HG03159 (cell line): ENCODE data around the gene SAMD10.
"Not testable (repeated sequence)": the region's sequence is repeated elsewhere in the genome, so short reads cannot be mapped to it uniquely, and the experiment has no call there.

ENCODE experiments used
- ATAC-seq: cut with Tn5 transposase; IDR thresholded peaks from one replicate; pipeline ENCODE4 v1.9.1; 2021; ENCODE audit warnings: mild to moderate bottlenecking, moderate library complexity; ENCODE audit not compliant: unreplicated experiment

SAMD10 gene

DNA sequence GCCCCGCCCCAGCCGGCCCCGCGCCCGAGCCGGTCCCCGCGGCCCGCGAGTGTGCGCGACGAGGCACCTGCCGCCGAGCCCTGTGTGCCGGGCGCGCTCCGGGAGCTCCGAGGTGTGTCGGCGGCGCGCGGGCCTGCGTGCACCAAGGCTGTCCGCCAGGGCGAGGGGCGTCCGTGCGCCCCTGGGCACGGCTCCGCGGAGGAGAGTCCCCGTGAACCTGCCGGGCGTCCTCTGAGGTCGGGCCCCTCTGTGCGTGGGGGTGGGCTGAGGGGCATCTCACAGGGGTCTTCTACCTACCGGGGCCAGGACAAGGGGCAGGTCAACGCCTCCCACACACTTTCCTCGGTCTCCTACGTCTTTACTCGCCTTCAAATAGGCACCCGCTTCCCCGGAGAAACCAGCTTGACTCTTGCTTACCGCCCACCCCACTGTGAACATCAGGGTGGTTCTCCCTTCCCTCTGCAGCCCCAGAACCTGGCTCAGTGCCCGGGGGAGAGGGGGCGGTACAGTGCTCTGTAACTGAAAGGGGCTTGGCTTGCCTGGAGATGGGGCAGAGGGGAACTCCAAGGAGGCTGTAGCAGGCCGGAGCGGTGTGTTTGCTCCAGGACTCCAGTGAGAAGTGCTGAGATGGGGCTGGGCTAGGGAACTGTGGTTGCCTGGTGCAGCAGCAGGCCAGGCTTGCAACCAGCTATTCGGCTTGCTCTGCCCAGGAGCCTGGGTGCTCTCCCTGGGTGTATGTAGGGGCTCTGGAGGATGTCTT, at the start of gene SAMD10:
Gene SAMD10, minus strand, starts transcription at position 86 of the 760 bp plus-strand sequence. CDS start 175 bp downstream, outside the sequence.
- ATAC-seq, result peak; percentile 37

DNA sequence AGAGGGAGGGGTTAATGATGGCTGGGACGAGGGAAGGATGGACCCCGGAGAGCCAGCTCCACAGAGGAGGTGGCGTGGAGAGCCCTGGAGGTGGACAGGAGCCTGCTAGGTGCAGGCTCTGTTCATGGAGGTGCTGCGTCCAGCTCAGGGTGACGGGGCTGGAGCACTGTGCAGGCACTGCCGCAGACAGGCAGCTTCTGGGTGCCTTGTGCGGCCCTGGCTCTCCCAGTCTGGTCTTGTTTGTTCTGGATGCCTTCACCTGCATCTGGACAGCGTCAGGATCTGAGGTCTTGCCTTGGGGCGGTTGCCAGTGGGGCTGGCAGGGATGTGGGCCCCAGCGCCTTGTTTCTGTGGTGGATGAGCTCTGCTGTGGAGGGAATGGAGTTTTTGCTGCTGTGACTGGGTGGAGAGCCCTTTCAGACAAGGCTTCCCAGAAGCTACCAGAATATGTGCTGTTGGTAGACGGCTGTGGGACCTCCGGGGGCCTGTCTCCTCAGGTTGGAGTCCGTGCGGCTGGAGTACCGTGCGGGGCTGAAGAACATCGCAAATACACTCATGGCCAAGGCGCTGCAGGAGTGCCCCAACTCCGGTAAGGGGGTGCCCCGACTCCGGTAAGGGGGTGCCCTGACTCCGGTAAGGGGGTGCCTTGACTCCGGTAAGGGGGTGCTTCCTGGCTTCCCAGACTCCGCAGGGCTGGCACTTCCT, 48.7 kb upstream of the SAMD10 start:
- no peak for ATAC-seq

- no peak for ATAC-seq
Measured at GRCh38 chr20:64025826-64026412, 46.5 kb upstream of the SAMD10 start.

DNA sequence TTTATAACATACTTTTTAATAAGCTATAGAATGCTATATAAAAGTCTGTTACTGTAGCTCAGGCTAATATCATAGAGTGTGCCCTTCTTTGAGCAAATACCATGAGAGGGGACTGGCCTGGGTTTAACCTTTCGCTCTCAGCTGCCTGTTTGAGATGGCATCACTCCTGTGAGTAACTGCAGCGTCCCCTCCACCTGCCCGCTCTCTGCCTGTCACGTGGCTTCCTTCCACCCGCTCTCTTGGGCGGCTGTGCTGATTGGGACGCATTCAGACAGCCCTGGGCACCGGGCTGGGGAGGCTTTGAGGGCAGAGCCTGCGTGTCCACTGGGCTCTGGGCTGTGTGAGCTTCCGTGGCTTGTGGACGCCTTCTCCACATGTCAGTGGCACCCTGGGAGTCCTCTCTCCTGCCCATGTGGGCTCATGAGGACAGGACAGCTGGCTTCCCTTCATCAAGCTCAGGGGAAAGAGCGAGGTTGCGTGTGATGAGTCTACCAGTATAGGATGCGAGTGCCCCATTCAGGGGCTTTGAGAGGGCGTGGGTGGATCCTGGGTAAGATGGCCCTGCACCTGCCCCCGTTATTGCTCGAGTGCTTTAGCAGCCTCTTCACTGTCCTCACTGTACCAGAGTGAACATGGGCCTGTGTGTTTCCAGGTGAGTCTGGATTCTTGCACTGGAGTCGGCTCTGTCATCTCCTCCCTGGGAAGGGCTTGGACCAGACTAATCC, 45.8 kb upstream of the SAMD10 start:
- no peak for ATAC-seq

DNA sequence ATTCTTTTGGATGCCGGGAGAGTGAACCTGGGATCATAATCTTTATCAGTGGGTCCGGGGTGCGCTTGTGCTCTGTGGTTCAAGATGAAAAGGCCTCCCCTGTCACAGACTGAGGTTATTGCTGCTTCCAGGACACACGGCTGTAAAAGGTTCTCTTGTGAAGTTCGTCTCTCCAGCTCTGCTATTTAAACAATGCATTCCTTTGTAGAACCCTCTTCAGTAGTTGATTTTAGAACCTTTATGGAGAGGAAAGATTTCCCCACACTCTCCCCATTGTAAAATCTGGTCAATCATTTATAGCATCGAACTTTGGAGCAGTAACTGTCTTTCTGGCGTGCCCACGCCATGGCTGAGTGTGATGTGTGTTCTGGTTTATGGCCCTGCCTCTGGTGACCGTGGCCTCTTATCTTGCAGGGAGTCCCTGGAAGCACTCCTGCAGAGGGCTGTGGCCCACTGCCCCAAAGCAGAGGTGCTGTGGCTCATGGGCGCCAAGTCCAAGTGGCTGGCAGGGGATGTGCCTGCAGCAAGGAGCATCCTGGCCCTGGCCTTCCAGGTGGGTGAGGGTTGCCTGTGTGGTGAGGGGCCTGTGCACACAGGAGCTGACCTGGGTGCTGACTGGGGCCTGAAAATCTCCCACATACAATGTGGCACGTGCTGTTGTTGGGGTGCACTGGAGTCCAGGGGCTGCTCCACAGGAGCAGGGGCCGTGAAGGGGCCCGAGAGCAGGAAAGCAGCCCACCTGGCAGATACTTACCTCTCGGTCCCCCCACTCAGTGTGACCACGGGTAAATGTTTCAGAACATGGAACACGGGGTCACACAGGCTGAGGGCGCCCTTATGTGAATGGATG, 44.9 kb upstream of the SAMD10 start:
- ATAC-seq, result no peak

- ATAC-seq, result no peak
Measured at GRCh38 chr20:64023361-64024140, 44.1 kb upstream of the SAMD10 start.

DNA sequence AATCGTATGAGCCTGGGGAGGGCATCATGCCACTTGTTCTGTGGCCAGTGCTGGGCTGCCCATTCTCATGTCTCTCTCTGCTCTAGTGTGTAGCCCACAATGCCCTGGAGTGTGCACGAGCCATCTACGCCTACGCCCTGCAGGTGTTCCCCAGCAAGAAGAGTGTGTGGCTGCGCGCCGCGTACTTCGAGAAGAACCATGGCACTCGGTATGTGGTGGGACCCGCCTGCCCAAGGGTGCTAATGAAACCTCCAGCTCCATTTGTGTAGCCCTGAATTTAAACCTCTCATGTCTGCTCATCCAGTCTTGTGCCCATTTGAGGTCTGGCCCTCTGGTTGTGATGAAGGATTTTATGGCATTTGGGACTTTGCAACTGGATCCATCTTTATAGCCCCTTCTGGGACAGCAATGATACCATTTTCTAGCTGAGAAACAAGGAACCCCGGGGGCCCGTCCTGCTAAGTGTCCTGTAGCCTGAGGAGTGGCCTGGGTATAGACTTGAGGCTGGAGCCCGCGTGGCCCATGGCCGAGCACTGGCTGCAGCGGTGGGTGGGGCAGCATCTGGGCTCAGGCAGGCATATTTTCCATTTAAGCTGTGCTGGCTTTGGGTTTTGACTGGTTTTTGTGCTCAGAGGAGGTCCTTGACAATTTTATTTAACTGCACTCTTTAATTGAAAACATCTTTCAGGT, 43.4 kb upstream of the SAMD10 start:
- no peak for ATAC-seq

- no peak for ATAC-seq
Measured at GRCh38 chr20:64021124-64021975, 41.9 kb upstream of the SAMD10 start.

DNA sequence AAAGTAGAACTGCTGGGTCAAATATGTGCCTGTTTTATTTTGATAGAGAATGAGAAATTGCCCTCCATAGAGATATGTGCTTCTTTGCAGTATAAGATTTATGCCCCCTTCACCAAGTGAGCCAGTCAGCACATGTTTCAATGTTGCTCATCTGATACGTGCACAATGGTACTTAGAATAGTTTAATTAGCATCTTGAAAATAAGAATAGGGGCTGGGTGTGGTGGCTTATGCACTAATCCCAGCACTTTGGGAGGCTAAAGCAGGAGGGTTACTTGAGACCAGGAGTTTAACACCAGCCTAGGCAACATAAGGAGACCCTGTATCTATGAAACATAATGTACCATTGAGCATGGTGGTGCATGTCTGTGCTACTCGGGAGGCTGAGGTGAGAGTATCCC, 36.2 kb upstream of the SAMD10 start:
- no peak for ATAC-seq

DNA sequence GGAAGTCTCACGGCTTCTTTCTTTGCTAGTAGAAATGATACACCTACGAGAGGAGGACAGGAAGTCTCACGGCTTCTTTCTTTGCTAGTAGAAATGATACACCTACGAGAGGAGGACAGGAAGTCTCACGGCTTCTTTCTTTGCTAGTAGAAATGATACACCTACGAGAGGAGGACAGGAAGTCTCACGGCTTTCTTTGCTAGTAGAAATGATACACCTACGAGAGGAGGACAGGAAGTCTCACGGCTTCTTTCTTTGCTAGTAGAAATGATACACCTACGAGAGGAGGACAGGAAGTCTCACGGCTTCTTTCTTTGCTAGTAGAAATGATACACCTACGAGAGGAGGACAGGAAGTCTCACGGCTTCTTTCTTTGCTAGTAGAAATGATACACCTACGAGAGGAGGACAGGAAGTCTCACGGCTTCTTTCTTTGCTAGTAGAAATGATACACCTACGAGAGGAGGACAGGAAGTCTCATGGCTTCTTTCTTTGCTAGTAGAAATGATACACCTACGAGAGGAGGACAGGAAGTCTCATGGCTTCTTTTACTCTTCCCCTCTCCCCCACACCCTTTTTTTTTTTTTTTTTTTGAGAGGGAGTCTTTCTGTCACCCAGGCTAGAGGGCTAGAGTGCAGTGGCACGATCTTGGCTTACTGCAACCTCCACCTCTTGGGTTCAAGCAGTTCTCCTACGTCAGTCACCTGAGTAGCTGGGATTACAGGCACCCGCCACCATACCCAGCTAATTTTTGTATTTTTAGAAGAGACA, 33.1 kb upstream of the SAMD10 start:
- ATAC-seq, result not testable (repeated sequence)

DNA sequence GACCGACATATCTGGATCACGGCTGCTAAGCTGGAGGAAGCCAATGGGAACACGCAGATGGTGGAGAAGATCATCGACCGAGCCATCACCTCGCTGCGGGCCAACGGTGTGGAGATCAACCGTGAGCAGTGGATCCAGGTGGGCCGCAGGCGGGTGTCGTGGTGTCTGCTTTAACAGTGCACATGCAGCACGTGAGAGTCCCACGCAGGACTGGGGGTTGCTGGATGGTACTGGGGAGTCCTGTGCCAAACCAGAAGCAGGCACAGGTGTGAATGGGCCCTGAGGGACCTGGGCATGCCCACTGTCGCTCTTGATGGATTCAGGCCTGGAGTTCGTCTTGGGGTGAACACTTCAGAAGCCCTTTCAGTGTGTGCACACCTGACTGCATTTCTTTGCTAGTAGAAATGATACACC, 31.9 kb upstream of the SAMD10 start:
- ATAC-seq, result no peak

GRCh38 chr20:64010711-64011237, 31.3 kb upstream of the SAMD10 start:
- ATAC-seq, result no peak

- ATAC-seq, result no peak
Measured at GRCh38 chr20:64009811-64010387, 30.5 kb upstream of the SAMD10 start.

DNA sequence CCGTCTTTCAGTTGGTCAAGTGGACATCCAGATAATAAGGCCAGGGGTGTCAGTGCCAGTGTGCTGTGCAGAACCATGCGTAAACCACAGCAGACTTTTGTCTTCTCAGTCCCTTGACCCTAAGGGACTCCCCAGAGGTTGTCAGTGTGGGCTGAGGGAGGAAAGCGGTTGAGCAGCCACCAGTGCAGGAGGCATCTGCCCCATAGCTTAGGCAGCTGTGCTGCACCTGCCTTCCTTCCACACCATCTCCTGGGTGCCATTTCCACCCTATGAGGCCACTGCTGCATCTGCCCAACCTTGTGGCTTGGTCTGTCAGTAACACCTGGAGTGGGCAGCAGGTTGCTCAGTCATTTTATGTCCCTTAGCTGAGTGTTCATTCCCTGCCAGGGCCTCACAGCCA, 27.5 kb upstream of the SAMD10 start:
- no peak for ATAC-seq

DNA sequence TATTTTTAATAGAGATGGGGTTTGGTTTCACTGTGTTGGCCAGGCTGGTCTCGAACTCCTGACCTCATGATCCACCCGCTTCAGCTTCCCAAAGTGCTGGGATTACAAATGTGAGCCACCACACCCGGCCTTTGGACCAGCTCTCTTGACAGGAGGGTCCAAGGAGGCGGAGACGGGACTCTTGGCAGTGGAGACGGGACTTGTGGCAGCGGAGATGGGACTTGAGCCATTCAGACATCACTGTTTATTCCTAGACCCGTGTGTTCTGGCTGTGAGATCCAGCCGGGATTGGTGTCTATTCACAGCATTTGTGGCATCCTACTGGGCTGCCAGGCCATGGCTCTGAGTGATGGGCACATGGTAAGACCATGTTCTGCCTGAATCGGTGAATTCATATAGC, 27.0 kb upstream of the SAMD10 start:
- no peak for ATAC-seq

DNA sequence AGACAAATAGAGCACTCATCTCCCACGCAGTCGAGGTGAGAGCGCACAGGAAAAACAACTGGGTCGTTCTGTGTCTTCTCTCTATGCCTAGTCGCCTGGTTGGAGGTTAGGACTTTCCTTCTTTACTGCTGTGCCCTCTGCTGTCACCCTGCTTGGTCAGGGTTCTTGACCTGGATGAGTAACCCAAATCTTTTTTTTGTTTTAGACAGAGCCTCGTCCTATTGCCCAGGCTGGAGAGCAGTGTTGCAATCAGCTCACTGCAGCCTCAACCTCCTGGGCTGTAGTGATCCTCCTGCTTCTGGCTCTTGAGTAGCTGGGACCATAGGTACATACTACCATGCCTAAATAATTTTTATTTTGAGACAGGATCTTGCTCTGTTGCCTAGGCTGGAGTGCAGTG, 26.0 kb upstream of the SAMD10 start:
- ATAC-seq, result no peak
